ENCODE measurements around the gene SLC22A16. TPM values are rescaled to one million over a fixed set of nuclear protein-coding genes. Genes with fewer than 3 reads are reported as not detected.

Gene SLC22A16
- total and polyA plus RNA-seq, 8 donors: 0.22 to 0.35 (median 0.26) TPM; not detected in 5

- DNase-seq (no peak), ATAC-seq (no peak), FAIRE-seq (no peak)
- no peaks in the 10 kb centered on the region for H3K4me1 ChIP-seq
- H3K9me3 ChIP-seq: no peaks in the 10 kb centered on the region
- H3K27me3 ChIP-seq: no peaks in the 10 kb centered on the region
- no peaks in the 10 kb centered on the region for H3K36me3 ChIP-seq
- no peak overlapping the region for H3K4me3 ChIP-seq
- H3K27ac ChIP-seq: no peak overlapping the region
- 79 to 83% methylated on average over 4 of the region's 4 CpGs for WGBS, 2 donors
- no peak for TF ChIP-seq CTCF (IDR thresholded peaks at IDR 0.05)
- intact Hi-C loops (cut with DNase I): no loop called here
Measured at GRCh38 chr6:110430741-110431140, 45.7 kb downstream of the SLC22A16 start.

GRCh38 chr6:110430236-110430635, 46.2 kb downstream of the SLC22A16 start:
- ATAC-seq: no peak
- no peak for DNase-seq
- FAIRE-seq: no peak
- Histone ChIP-seq H3K36me3 (no peaks in the 10 kb centered on the region), H3K4me1 (no peaks in the 10 kb centered on the region), H3K27me3 (no peaks in the 10 kb centered on the region), H3K4me3 (no peak overlapping the region), H3K9me3 (no peaks in the 10 kb centered on the region), H3K27ac (no peak overlapping the region)
- intact Hi-C loops (cut with DNase I): no loop called here
- 69% methylated on average over 5 of the region's 5 CpGs for WGBS, 2 donors
- no peak for TF ChIP-seq CTCF (IDR thresholded peaks at IDR 0.05)

GRCh38 chr6:110428153-110428552, 48.3 kb downstream of the SLC22A16 start:
- TF ChIP-seq CTCF (IDR thresholded peaks at IDR 0.05): no peak
- no peak for DNase-seq
- H3K4me3 ChIP-seq: no peak overlapping the region
- no peak for FAIRE-seq
- intact Hi-C loops (cut with DNase I): no loop called here
- H3K27ac ChIP-seq: no peak overlapping the region
- no peaks in the 10 kb centered on the region for H3K27me3 ChIP-seq
- WGBS, 2 donors: 94 to 98% methylated on average over 2 of the region's 2 CpGs
- ATAC-seq: no peak
- H3K9me3 ChIP-seq: no peaks in the 10 kb centered on the region
- H3K36me3 ChIP-seq: no peaks in the 10 kb centered on the region
- no peaks in the 10 kb centered on the region for H3K4me1 ChIP-seq

GRCh38 chr6:110425816-110426215, 50.6 kb downstream of the SLC22A16 start:
- H3K36me3 ChIP-seq: no peaks in the 10 kb centered on the region
- no peak overlapping the region for H3K4me3 ChIP-seq
- no peak for TF ChIP-seq CTCF (IDR thresholded peaks at IDR 0.05)
- ATAC-seq (no peak), DNase-seq (no peak), FAIRE-seq (no peak)
- no peak overlapping the region for H3K27ac ChIP-seq
- H3K4me1 ChIP-seq: no peaks in the 10 kb centered on the region
- intact Hi-C loops (cut with DNase I): no loop called here
- no peaks in the 10 kb centered on the region for H3K9me3 ChIP-seq
- H3K27me3 ChIP-seq: no peaks in the 10 kb centered on the region
- 45 to 46% methylated on average over 5 of the region's 5 CpGs for WGBS, 2 donors

- no peak for FAIRE-seq
- no peak overlapping the region for H3K4me3 ChIP-seq
- intact Hi-C loops (cut with DNase I): no loop called here
- TF ChIP-seq CTCF (IDR thresholded peaks at IDR 0.05): no peak
- H3K4me1 ChIP-seq: no peaks in the 10 kb centered on the region
- H3K27me3 ChIP-seq: no peaks in the 10 kb centered on the region
- ATAC-seq: no peak
- no peak for DNase-seq
- no peak overlapping the region for H3K27ac ChIP-seq
- H3K9me3 ChIP-seq: no peaks in the 10 kb centered on the region
- H3K36me3 ChIP-seq: no peaks in the 10 kb centered on the region
Measured at GRCh38 chr6:110422444-110422822, 54.0 kb downstream of the SLC22A16 start.

Measured in pancreas (tissue), 10 donors.